DOHH2 (cell line): Measurements from ENCODE around the gene MEIG1.
A peak's percentile ranks its signal among the peaks of the same experiment; 100 is the strongest.

ENCODE experiments used
- H3F3A ChIP-seq: fragments of 200-600 bp; sonication (generic), shearing (Covaris generic); 2 replicates; pipeline ENCODE4 v1.6.0; 2016; ENCODE audit warnings: antibody characterized with exemption, mild to moderate bottlenecking; ENCODE audit not compliant: control insufficient read depth, insufficient read depth
- H3K27ac ChIP-seq: fragments of 200-600 bp; sonication (generic); 2 replicates; pipeline ENCODE4 v1.5.1; 2014; ENCODE audit warnings: low read depth, mild to moderate bottlenecking, low read length, moderate library complexity
- H3K27me3 ChIP-seq: fragments of 200-600 bp; sonication (generic); 2 replicates; pipeline ENCODE4 v1.6.1; 2014; ENCODE audit warnings: mild to moderate bottlenecking, low read length, mixed read lengths; ENCODE audit not compliant: control insufficient read depth
- H3K36me3 ChIP-seq: fragments of 200-600 bp; sonication (generic); 2 replicates; pipeline ENCODE4 v1.6.1; 2014; ENCODE audit warnings: mild to moderate bottlenecking, low read length, moderate library complexity, mixed read lengths; ENCODE audit not compliant: control insufficient read depth
- H3K4me1 ChIP-seq: fragments of 200-600 bp; sonication (generic); 2 replicates; pipeline ENCODE4 v1.6.1; 2014; ENCODE audit warnings: mild to moderate bottlenecking, low read length, mixed read lengths; ENCODE audit not compliant: control insufficient read depth
- H3K4me2 ChIP-seq: fragments of 200-600 bp; sonication (generic); 2 replicates; pipeline ENCODE4 v1.6.0; 2014; ENCODE audit warnings: mild to moderate bottlenecking, low read length, moderate library complexity
- H3K4me3 ChIP-seq: fragments of 200-600 bp; sonication (generic); 2 replicates; pipeline ENCODE4 v1.5.1; 2014; ENCODE audit warnings: mild to moderate bottlenecking, low read length, mixed read lengths
- H3K79me2 ChIP-seq: fragments of 200-600 bp; sonication (generic); 2 replicates; pipeline ENCODE4 v1.6.1; 2014; ENCODE audit warnings: mild to moderate bottlenecking, low read length, mixed read lengths; ENCODE audit not compliant: control insufficient read depth
- H3K9me2 ChIP-seq: fragments of 200-600 bp; sonication (generic); replicated peaks from 2 replicates; pipeline ENCODE4 v1.6.1; 2014; ENCODE audit warnings: mild to moderate bottlenecking, low read length, mixed read lengths; ENCODE audit not compliant: control insufficient read depth
- H3K9me3 ChIP-seq: fragments of 200-600 bp; sonication (generic); 2 replicates; pipeline ENCODE4 v1.6.1; 2014; ENCODE audit warnings: antibody characterized with exemption, low read length, mixed read lengths; ENCODE audit not compliant: control insufficient read depth, insufficient read depth
- H4K20me1 ChIP-seq: fragments of 200-600 bp; sonication (generic); 2 replicates; pipeline ENCODE4 v1.6.0; 2014; ENCODE audit warnings: low read depth, mild to moderate bottlenecking, antibody characterized with exemption, low read length, moderate library complexity; ENCODE audit not compliant: control insufficient read depth, insufficient read depth
- CTCF ChIP-seq: fragments of 200-600 bp; sonication (generic); IDR thresholded peaks from one replicate; pipeline ENCODE4 v1.5.1; 2014; ENCODE audit warnings: antibody characterized with exemption, mild to moderate bottlenecking, low read depth, low read length; ENCODE audit not compliant: poor library complexity, severe bottlenecking
- EZH2phosphoT487 ChIP-seq: fragments of 200-600 bp; sonication (generic); IDR thresholded peaks from 2 replicates; pipeline ENCODE4 v1.6.1; 2017; ENCODE audit warnings: borderline replicate concordance, mild to moderate bottlenecking, antibody characterized with exemption, low read length, moderate library complexity, mixed read lengths

Gene MEIG1

GRCh38 chr10:14945108-14945507, 14.1 kb upstream of the MEIG1 start:
- H3K79me2 ChIP-seq: peaks cover 74% of the 10 kb centered on the region
- no peaks in the 10 kb centered on the region for H3K9me3 ChIP-seq
- H3K4me2 ChIP-seq: no peak overlapping the region
- no peak overlapping the region for H3K4me3 ChIP-seq
- peaks cover 16% of the 10 kb centered on the region; the same call in 1 of the 2 replicates for H4K20me1 ChIP-seq
- no peaks in the 10 kb centered on the region for H3K9me2 ChIP-seq
- H3K36me3 ChIP-seq: peaks cover 84% of the 10 kb centered on the region
- no peaks in the 10 kb centered on the region; the same call in 1 of the 2 replicates for H3K4me1 ChIP-seq
- TF ChIP-seq EZH2phosphoT487 (no peak), CTCF (no peak)
- H3K27me3 ChIP-seq: no peaks in the 10 kb centered on the region
- no peaks in the 10 kb centered on the region for H3F3A ChIP-seq
- H3K27ac ChIP-seq: no peak overlapping the region

GRCh38 chr10:14947268-14947667, 11.9 kb upstream of the MEIG1 start:
- H3F3A ChIP-seq: peaks cover 4% of the 10 kb centered on the region
- no peak overlapping the region for H3K4me2 ChIP-seq
- H3K27me3 ChIP-seq: no peaks in the 10 kb centered on the region
- peaks cover 20% of the 10 kb centered on the region for H4K20me1 ChIP-seq
- peaks cover 85% of the 10 kb centered on the region for H3K79me2 ChIP-seq
- H3K27ac ChIP-seq: no peak overlapping the region
- TF ChIP-seq EZH2phosphoT487: no peak
- TF ChIP-seq CTCF: no peak
- peaks cover 92% of the 10 kb centered on the region for H3K36me3 ChIP-seq
- no peaks in the 10 kb centered on the region for H3K9me3 ChIP-seq
- peaks cover 21% of the 10 kb centered on the region for H3K4me1 ChIP-seq
- H3K9me2 ChIP-seq: no peaks in the 10 kb centered on the region
- no peak overlapping the region for H3K4me3 ChIP-seq

- Histone ChIP-seq H3K4me1 (peaks cover 24% of the 10 kb centered on the region), H3K27ac (no peak overlapping the region), H3K9me2 (no peaks in the 10 kb centered on the region), H3K79me2 (peaks cover 88% of the 10 kb centered on the region), H3K9me3 (no peaks in the 10 kb centered on the region), H4K20me1 (peaks cover 20% of the 10 kb centered on the region), H3F3A (peaks cover 16% of the 10 kb centered on the region), H3K4me3 (no peak overlapping the region), H3K36me3 (peaks cover 87% of the 10 kb centered on the region), H3K4me2 (peak overlapping the region; percentile 1; the same call in 1 of the 2 replicates), H3K27me3 (no peaks in the 10 kb centered on the region)
- TF ChIP-seq CTCF (no peak), EZH2phosphoT487 (no peak)
Measured at GRCh38 chr10:14949291-14949690, 9.9 kb upstream of the MEIG1 start.
